HepG2 (cell line): Measurements from ENCODE around the gene MYCBP2. TPM values are rescaled to one million over a fixed set of nuclear protein-coding genes. Genes with fewer than 3 reads are reported as not detected.
A peak's percentile ranks its signal among the peaks of the same experiment; 100 is the strongest.

ENCODE experiments used
- ELF4 ChIP-seq: sonication (generic); formaldehyde crosslinking; IDR thresholded peaks from 2 replicates; pipeline ENCODE4 v1.5.0; 2020; ENCODE audit warnings: missing genetic modification reagents, mild to moderate bottlenecking, moderate library complexity, borderline replicate concordance
- FOXA3 ChIP-seq: IDR thresholded peaks from 2 replicates; pipeline ENCODE4 v1.6.1; 2016; ENCODE audit warnings: missing genetic modification reagents, missing compliant biosample characterization
- KIAA2018 ChIP-seq: sonication (generic); formaldehyde crosslinking; IDR thresholded peaks from 2 replicates; pipeline ENCODE4 v1.5.0; 2020; ENCODE audit warnings: mild to moderate bottlenecking, missing genetic modification reagents, borderline replicate concordance
- MED8 ChIP-seq: sonication (generic); formaldehyde crosslinking; IDR thresholded peaks from 2 replicates; pipeline ENCODE4 v1.8.1; 2023; ENCODE audit warnings: mild to moderate bottlenecking, missing genetic modification reagents; ENCODE audit not compliant: insufficient replicate concordance
- MEIS2 ChIP-seq: sonication (generic); formaldehyde crosslinking; IDR thresholded peaks from 2 replicates; pipeline ENCODE4 v1.9.0; 2021; ENCODE audit warnings: mild to moderate bottlenecking, missing genetic modification reagents
- MXD1 ChIP-seq: sonication (generic); formaldehyde crosslinking; IDR thresholded peaks from 2 replicates; pipeline ENCODE4 v1.4.0; 2020; ENCODE audit warnings: mild to moderate bottlenecking, missing genetic modification reagents
- NR2F1 ChIP-seq, 2 experiments: fragments of 450-650 bp in 1 of 2; formaldehyde crosslinking in 1 of 2; IDR thresholded peaks; 2 replicates each; pipeline versions ENCODE4 v1.5.0 to v1.6.1; 2016 to 2020; ENCODE audit warnings: mild to moderate bottlenecking in 1 of 2, missing compliant biosample characterization in 1 of 2, missing genetic modification reagents in 1 of 2, moderate library complexity in 1 of 2
- PLSCR1 ChIP-seq: sonication (generic); formaldehyde crosslinking; IDR thresholded peaks from 2 replicates; pipeline ENCODE4 v1.5.0; 2020; ENCODE audit warnings: missing genetic modification reagents, mild to moderate bottlenecking, borderline replicate concordance
- SOX6 ChIP-seq, 2 experiments: fragments of 450-650 bp in 1 of 2; sonication (generic) in 1 of 2; formaldehyde crosslinking in 1 of 2; IDR thresholded peaks; 2 replicates each; pipeline versions ENCODE4 v1.4.0 to v1.6.1; 2017 to 2020; ENCODE audit warnings: antibody characterized with exemption in 1 of 2, mild to moderate bottlenecking in 1 of 2, missing genetic modification reagents in 1 of 2
- THAP8 ChIP-seq: sonication (generic); formaldehyde crosslinking; IDR thresholded peaks from 2 replicates; pipeline ENCODE4 v1.5.1; 2020; ENCODE audit warnings: missing genetic modification reagents, mild to moderate bottlenecking, borderline replicate concordance
- ZNF432 ChIP-seq: sonication (generic); formaldehyde crosslinking; IDR thresholded peaks from 2 replicates; pipeline ENCODE4 v1.5.0; 2020; ENCODE audit warnings: missing genetic modification reagents, mild to moderate bottlenecking, borderline replicate concordance
- ZNF629 ChIP-seq: sonication (generic); formaldehyde crosslinking; conservative IDR thresholded peaks from 2 replicates; pipeline ENCODE4 v1.5.0; 2020; ENCODE audit warnings: missing genetic modification reagents
- ZNF709 ChIP-seq: sonication (generic); formaldehyde crosslinking; IDR thresholded peaks from 2 replicates; pipeline ENCODE4 v1.5.0; 2020; ENCODE audit warnings: mild to moderate bottlenecking, missing genetic modification reagents
- ZNF768 ChIP-seq: sonication (generic); formaldehyde crosslinking; IDR thresholded peaks from 2 replicates; pipeline ENCODE4 v1.4.0; 2020; ENCODE audit warnings: missing genetic modification reagents
- ZNF891 ChIP-seq: sonication (generic); formaldehyde crosslinking; IDR thresholded peaks from 2 replicates; pipeline ENCODE4 v1.5.0; 2020; ENCODE audit warnings: mild to moderate bottlenecking, missing genetic modification reagents
- ZSCAN12 ChIP-seq: sonication (generic); formaldehyde crosslinking; IDR thresholded peaks from 2 replicates; pipeline ENCODE4 v1.9.0; 2021; ENCODE audit warnings: mild to moderate bottlenecking, missing genetic modification reagents
- polyA plus RNA-seq, 8 experiments: library from polyadenylated mRNA; depleted of rRNA in 3 of 8; stranded (reverse) in 7 of 8; unstranded in 1 of 8; fragments of >200 nt; fragmentation: Illumina TruSeq in 4 of 8; extraction: Trizol in 4 of 8; gene quantifications; 2 replicates each; pipeline versions ENCODE4 v1.2.1 to v1.2.3, GENCODE V29; 2011 to 2016; ENCODE audit warnings: low read depth in 4 of 8, missing spikeins in 1 of 8, mixed read lengths in 1 of 8; ENCODE audit not compliant: insufficient read depth in 1 of 8
- total RNA-seq, 5 experiments: library from RNA; depleted of rRNA; stranded (reverse); fragments of >200 nt; fragmentation: Illumina TruSeq; extraction: Trizol; gene quantifications; 2 replicates each; pipeline ENCODE4 v1.2.3, GENCODE V29; 2016; ENCODE audit warnings: low read depth in 1 of 5

Gene MYCBP2
- total and polyA plus RNA-seq, 2 of the 13 experiments (the other 11 are each of a cell fraction or from before 2014, with no cell fraction given) = 16.3 to 35.3 TPM

- TF ChIP-seq KIAA2018 (CRISPR knock-in tag) (no peak), THAP8 (CRISPR knock-in tag) (no peak), MED8 (CRISPR knock-in tag) (no peak), FOXA3 (peak; percentile 71), SOX6 (IDR thresholded peaks at IDR 0.05) (no peak), SOX6 (CRISPR knock-in tag; IDR thresholded peaks at IDR 0.05) (no peak), ZNF768 (CRISPR knock-in tag) (0 out of 2 replicates have a peak, but pooled peaks have one; percentile 28), ZNF432 (no peak), NR2F1 (CRISPR knock-in tag; IDR thresholded peaks at IDR 0.05) (no peak), ZSCAN12 (no peak), ZNF629 (CRISPR knock-in tag) (no peak), ELF4 (no peak), ZNF709 (0 out of 2 replicates have a peak, but pooled peaks have one; percentile 6), MEIS2 (CRISPR knock-in tag) (0 out of 2 replicates have a peak, but pooled peaks have one; percentile 18), MXD1 (CRISPR knock-in tag) (no peak), PLSCR1 (CRISPR knock-in tag) (no peak), ZNF891 (no peak)
Measured at GRCh38 chr13:77026255-77026860, 300.5 kb downstream of the MYCBP2 start (continued).
